Lower leg skin (tissue), 4 donors: ENCODE data around the gene OCA2. TPM values are rescaled to one million over a fixed set of nuclear protein-coding genes. Genes with fewer than 3 reads are reported as not detected.

Experiments used
- DNase-seq, 2 donors: peaks; one replicate each; pipeline ENCODE4 v3.0.0-alpha.2; 2019; ENCODE audit warnings: low spot score in 2 of 2
- H3K4me3 ChIP-seq: fragments of 200-600 bp; sonication (generic); 2 replicates; pipeline ENCODE4 v1.5.1; 2017; ENCODE audit warnings: mild to moderate bottlenecking, low read depth; ENCODE audit not compliant: poor library complexity, severe bottlenecking
- CTCF ChIP-seq, 3 donors: fragments of 450-650 bp; IDR thresholded peaks; one replicate each; pipeline ENCODE4 v1.5.1; 2016; ENCODE audit warnings: antibody characterized with exemption in 3 of 3, mild to moderate bottlenecking in 3 of 3, moderate library complexity in 2 of 3
- POLR2A ChIP-seq, 2 donors: fragments of 450-650 bp; IDR thresholded peaks; one replicate each; pipeline ENCODE4 v1.6.1; 2016 to 2017; ENCODE audit warnings: antibody characterized with exemption in 2 of 2, mild to moderate bottlenecking in 1 of 2, moderate library complexity in 1 of 2
- WGBS, 2 donors: methylation state at CpG; one replicate each; pipeline ENCODE4 v1.1.5; 2018; 5-methylcytosine and 5-hydroxymethylcytosine counted together
- intact Hi-C: fragments of 100-400 bp; cut with DNase I; formaldehyde crosslinking; loops from one replicate; pipeline ENCODE4 v1.15.0; 2023; ENCODE audit warnings: low total_unique reads
- total RNA-seq, 4 donors: library from RNA; depleted of rRNA; stranded (reverse); fragments of >200 nt; gene quantifications; one replicate each; pipeline ENCODE4 v1.1.0, GENCODE V29; 2016

The OCA2 gene
- total RNA-seq, 4 donors from 2014 or later: 12.0 to 15.8 (median 13.9) TPM

- TF ChIP-seq POLR2A (IDR thresholded peaks at IDR 0.05) (no peak), CTCF (IDR thresholded peaks at IDR 0.05) (no peak)
- DNase-seq: no peak
- H3K4me3 ChIP-seq: no peak overlapping the region
- intact Hi-C loops: no loop called here
- WGBS, 2 donors: 91 to 94% methylated on average over 3 of the region's 3 CpGs
Observed at GRCh38 chr15:27764339-27764738, 334.8 kb downstream of the OCA2 start.

GRCh38 chr15:27763514-27763913 lies 335.6 kb downstream of the OCA2 start:
- TF ChIP-seq CTCF (IDR thresholded peaks at IDR 0.05) (no peak), POLR2A (IDR thresholded peaks at IDR 0.05) (no peak)
- intact Hi-C loops: no loop called here
- WGBS, 2 donors: 93 to 95% methylated on average over 3 of the region's 3 CpGs
- no peak for DNase-seq
- H3K4me3 ChIP-seq: no peak overlapping the region

GRCh38 chr15:27762471-27762870 lies 336.6 kb downstream of the OCA2 start:
- no peak for DNase-seq
- TF ChIP-seq POLR2A (IDR thresholded peaks at IDR 0.05) (no peak), CTCF (IDR thresholded peaks at IDR 0.05) (no peak)
- no peak overlapping the region for H3K4me3 ChIP-seq
- intact Hi-C loops: no loop called here
- 68 to 81% methylated on average over 3 of the region's 3 CpGs for WGBS, 2 donors

- WGBS, 2 donors: 46 to 50% methylated on average over 1 of the region's 1 CpG
- TF ChIP-seq POLR2A (IDR thresholded peaks at IDR 0.05) (no peak), CTCF (IDR thresholded peaks at IDR 0.05) (no peak)
- no peak overlapping the region for H3K4me3 ChIP-seq
- intact Hi-C loops: no loop called here
- DNase-seq: no peak
Observed at GRCh38 chr15:27757052-27757451, 342.1 kb downstream of the OCA2 start.

GRCh38 chr15:27752691-27753090 lies 346.4 kb downstream of the OCA2 start:
- TF ChIP-seq POLR2A (IDR thresholded peaks at IDR 0.05): no peak
- TF ChIP-seq CTCF (IDR thresholded peaks at IDR 0.05): no peak
- no peak overlapping the region for H3K4me3 ChIP-seq
- intact Hi-C loops: no loop called here
- 89 to 90% methylated on average over 4 of the region's 4 CpGs for WGBS, 2 donors
- no peak for DNase-seq

- WGBS, 2 donors: 92 to 100% methylated on average over 2 of the region's 2 CpGs
- DNase-seq: no peak
- H3K4me3 ChIP-seq: no peak overlapping the region
- no peak for TF ChIP-seq CTCF (IDR thresholded peaks at IDR 0.05)
- no peak for TF ChIP-seq POLR2A (IDR thresholded peaks at IDR 0.05)
- intact Hi-C loops: no loop called here
Observed at GRCh38 chr15:27747997-27748396, 351.1 kb downstream of the OCA2 start.
